Posterior vena cava (tissue), 2 donors: ENCODE results near the gene IL12RB2. TPM values are rescaled to one million over a fixed set of nuclear protein-coding genes. Genes with fewer than 3 reads are reported as not detected.
A peak's percentile ranks its signal among the peaks of the same experiment; 100 is the strongest.
"Not testable (repeated sequence)": the region's sequence is repeated elsewhere in the genome, so short reads cannot be mapped to it uniquely, and the experiment has no call there.

Experiments used
- DNase-seq: peaks from one replicate; pipeline ENCODE4 v3.0.0-alpha.2; 2020; ENCODE audit warnings: low spot score
- intact Hi-C, 2 donors: fragments of 100-400 bp; cut with DNase I; formaldehyde crosslinking; loops; one replicate each; pipeline versions ENCODE4 v1.14.1 to v1.14.2; 2022 to 2023
- total RNA-seq, 2 donors: library from RNA; stranded (reverse); fragmentation: NEBNext Ultra II Directional; extraction: Animal tissue kit (Norgen Biotek cat#: 25700); gene quantifications; one replicate each; pipeline ENCODE4 v1.2.1, GENCODE V29; 2021
- donor health status: DM: yes; HTN: yes; CAD: no.
- donor health status: DM: yes; HTN: yes; CAD: no.

IL12RB2 gene
- total RNA-seq, 2 donors from 2014 or later, result 1.1 to 2.8 TPM

DNA sequence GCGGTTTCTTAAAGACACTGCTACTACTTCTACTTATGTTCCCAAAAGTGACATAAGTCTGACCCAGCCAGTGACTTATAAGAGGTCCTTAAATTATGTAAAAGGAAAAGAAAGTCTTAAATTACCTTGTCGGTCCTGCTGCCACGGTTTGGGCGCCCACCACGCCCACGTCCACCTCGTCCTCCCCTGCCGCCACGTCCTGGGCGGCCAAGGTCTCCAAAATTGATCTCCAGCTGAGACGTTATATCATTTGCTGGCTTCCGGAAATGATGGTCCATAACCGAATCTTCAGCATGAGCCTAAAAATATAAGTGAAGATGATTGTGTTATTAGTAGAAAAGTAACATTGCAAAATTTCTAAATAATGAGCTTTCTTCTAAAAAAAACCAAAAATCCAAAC, 107.4 kb downstream of the IL12RB2 start:
- no peak for DNase-seq
- intact Hi-C loops, result no loop called here

GRCh38 chr1:67417733-67418132, 110.1 kb downstream of the IL12RB2 start:
- DNase-seq, intact Hi-C loops: not testable (repeated sequence)

- DNase-seq, result no peak
- intact Hi-C loops, result no loop called here
Observed at GRCh38 chr1:67418839-67419586, 111.3 kb downstream of the IL12RB2 start.

GRCh38 chr1:67420835-67421492, 113.3 kb downstream of the IL12RB2 start:
- intact Hi-C loops, result no loop called here
- DNase-seq, result no peak

DNA sequence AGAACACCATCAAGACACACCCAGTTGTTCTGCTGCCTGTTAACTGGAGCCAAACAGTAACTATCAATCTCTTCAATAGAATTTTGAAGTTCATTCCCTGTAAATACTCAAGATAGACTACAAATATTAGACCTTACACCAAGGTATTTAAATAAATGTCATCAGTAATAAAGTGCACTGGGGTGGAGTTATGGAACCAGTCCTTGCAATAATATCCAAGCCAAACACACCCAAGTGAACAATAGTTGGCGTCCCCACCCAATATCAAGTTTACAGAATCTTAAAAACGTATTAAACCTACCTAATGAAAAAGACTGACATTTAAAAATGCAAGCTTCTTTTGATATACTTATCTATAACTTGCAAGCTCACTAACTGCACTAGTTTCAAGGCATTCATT, 119.8 kb downstream of the IL12RB2 start:
- intact Hi-C loops, result no loop called here
- no peak for DNase-seq

DNA sequence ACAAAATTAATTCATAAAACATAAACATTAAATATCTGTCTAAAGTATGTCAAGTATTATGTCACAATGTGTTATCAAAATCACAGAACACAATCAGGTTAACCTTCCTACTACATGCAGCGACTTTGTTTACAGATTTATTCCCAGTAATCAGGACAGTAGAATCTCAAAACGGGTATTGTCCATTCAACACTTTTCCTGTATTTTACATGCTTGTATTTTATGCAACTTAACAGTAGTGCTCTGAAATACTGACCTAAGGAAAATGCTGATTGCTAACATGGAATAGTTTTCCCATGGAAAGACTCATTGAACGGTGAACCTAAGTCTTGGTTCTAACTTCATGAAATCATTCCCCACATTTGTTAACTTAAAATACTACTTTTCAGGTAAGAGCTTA, 120.3 kb downstream of the IL12RB2 start:
- no peak for DNase-seq
- intact Hi-C loops, result no loop called here

GRCh38 chr1:67429011-67429527, 121.4 kb downstream of the IL12RB2 start:
- intact Hi-C loops, result no loop called here
- peak; percentile 42 for DNase-seq

DNA sequence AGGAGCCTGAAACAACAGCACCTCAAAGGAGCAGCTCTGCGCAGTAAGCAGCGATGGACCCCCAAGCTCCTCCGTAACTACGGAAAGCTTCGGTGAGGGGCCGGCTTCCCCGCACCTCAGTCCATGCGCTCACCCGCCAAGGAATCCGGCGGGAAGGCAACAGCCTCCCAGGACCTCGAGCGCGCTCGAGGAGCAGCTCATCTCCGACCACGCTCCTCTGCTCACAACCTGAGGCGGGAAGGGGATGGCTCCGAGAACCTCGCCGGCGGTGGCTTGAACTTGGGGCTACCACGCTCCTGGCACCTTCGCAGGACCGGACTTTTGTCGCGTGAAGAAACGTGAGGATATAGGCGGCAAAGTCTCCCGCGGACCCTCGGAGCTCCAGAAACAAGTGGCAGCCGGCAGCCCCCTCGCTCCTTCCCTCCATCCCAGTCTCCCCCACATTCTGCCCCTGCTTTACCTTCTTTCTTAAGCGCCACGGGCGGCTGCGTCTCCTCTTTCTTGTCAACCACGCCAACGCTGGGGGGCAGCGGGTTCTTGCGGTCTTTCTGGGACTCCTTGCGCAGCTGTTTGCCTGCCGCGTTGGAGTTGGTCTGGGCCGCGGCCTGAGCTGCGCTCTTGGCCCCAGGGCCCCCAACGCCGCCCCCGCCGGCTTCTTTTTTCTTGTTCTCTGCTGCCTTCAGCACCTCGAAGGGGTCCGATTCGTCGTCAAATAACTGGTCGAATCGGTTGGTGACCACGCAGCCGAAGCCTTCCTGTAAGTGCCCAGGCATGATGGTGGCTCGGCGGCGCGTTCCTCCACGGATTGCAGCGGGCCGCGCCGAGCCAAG, 122.1 kb downstream of the IL12RB2 start:
- intact Hi-C loops, result no loop called here
- DNase-seq, result peak; percentile 84

GRCh38 chr1:67430358-67431155, 122.9 kb downstream of the IL12RB2 start, which contains the start of gene SERBP1:
Gene SERBP1 (minus strand): TSS chr1:67430402. CDS start chr1:67430300, 102 bp downstream.
- DNase-seq, result peak; percentile 98
- intact Hi-C loops, result no loop called here

DNA sequence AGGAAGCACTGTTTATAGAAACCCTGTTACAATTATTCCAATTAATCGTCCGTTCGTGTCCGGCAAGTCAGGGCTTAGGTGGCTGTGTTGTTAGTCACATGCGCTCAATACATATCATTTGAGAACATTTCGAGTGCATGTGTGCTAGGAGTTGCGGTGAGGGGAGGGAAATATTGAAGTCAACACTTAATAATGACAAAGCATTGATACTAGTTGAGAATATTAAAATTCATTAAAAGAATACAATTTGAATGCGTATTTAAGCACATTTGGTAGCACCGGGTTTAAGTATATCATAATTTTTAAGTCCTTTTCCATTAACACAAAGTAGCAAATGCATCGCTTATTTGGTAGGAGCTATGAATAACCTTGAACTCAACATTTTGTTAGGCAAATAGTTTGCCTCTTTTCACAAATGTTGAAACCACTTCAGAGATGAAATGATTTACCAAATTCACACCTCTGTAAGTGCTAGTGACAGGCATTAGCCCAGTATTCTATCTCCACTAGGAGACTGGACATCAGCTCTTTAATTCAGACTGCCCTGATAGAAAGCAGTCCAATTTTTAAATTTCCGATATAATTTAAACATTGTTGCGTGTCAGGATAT, 123.6 kb downstream of the IL12RB2 start:
- no peak for DNase-seq
- intact Hi-C loops, result no loop called here

GRCh38 chr1:67431869-67432578, 124.4 kb downstream of the IL12RB2 start:
- peak; percentile 16 for DNase-seq
- intact Hi-C loops, result no loop called here

- DNase-seq, result no peak
- intact Hi-C loops, result no loop called here
Observed at GRCh38 chr1:67432745-67433144, 125.1 kb downstream of the IL12RB2 start.

- intact Hi-C loops, result no loop called here
- DNase-seq, result no peak
Observed at GRCh38 chr1:67433837-67434236, 126.2 kb downstream of the IL12RB2 start.

DNA sequence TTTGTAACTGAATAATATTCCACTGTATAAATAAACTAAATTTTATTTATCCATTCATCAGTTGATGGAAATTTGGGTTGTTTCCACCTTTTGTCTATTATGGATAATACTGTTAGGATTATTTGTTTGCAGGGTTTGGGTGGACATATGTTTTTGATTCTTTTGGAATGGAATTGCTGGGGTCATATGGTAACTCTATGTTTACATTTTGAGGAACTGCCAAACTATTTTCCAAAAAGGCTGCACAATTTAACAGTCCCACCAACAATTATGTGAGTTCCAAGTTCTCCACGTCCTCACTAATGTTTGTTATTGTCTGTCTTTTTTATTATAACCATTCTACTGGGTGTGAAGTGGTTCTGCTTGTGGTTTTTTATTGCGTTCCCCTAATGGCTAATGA, 126.8 kb downstream of the IL12RB2 start:
- intact Hi-C loops, result no loop called here
- DNase-seq, result no peak

- intact Hi-C loops, result no loop called here
Observed at GRCh38 chr1:67436511-67437055, 128.9 kb downstream of the IL12RB2 start.

GRCh38 chr1:67437961-67438360, 130.3 kb downstream of the IL12RB2 start:
- intact Hi-C loops, result no loop called here
- no peak for DNase-seq

More at GRCh38 chr1:67436511-67437055, 128.9 kb downstream of the IL12RB2 start:
- DNase-seq, result no peak

- intact Hi-C loops, result no loop called here
Observed at GRCh38 chr1:67439277-67440029, 131.8 kb downstream of the IL12RB2 start.

More at GRCh38 chr1:67439277-67440029, 131.8 kb downstream of the IL12RB2 start:
- DNase-seq, result no peak
